Measurements from ENCODE around the gene CPSF2. TPM values are rescaled to one million over a fixed set of nuclear protein-coding genes. Genes with fewer than 3 reads are reported as not detected.

CPSF2 gene
- total and polyA plus RNA-seq, 10 of the 15 experiments (the other 5 are each of a cell fraction or from before 2014, with no cell fraction given) = 18.2 to 71.8 (median 47.0) TPM

- TF ChIP-seq ATF2 (IDR thresholded peaks at IDR 0.05; ENCODE audit: low read length) (no peak), CHD1 (IDR thresholded peaks at IDR 0.05; ENCODE audit: low read depth, low read length) (no peak), RELB (IDR thresholded peaks at IDR 0.05; ENCODE audit: low read depth) (no peak), CTCF (IDR thresholded peaks at IDR 0.05 in 2 of 3, conservative IDR thresholded peaks at IDR 0.05 in 1 of 3; ENCODE audit: control insufficient read depth in 2 of 3, extremely low read depth in 1 of 3, insufficient read depth in 1 of 3, low read depth in 3 of 3, low read length in 3 of 3) (peak in 2 of 3 experiments; percentile 31 to 54; a peak in 3 of 6 replicates), POLR2AphosphoS5 (IDR thresholded peaks at IDR 0.05; ENCODE audit: low read length) (no peak), RCOR1 (conservative IDR thresholded peaks at IDR 0.05; ENCODE audit: low read depth, low read length) (no peak), EGR1 (IDR thresholded peaks at IDR 0.05; ENCODE audit: borderline replicate concordance in 1 of 2, low read depth in 2 of 2, low read length in 2 of 2) (no peak), RELA (IDR thresholded peaks at IDR 0.05; ENCODE audit: borderline replicate concordance, partially characterized antibody) (no peak), SRF (IDR thresholded peaks at IDR 0.05; ENCODE audit: low read depth in 2 of 2, low read length in 2 of 2) (no peak)
These were observed 28.4 kb upstream of the CPSF2 start (continued) for GRCh38 chr14:92093320-92093719.

All from GM12878 (cell line).